NCI-H146 treated with DMSO at 0.1 percent for 48 hours (cell line): ENCODE measurements around the gene PACS2.
A peak's percentile ranks its signal among the peaks of the same experiment; 100 is the strongest.
"Not testable (repeated sequence)": the region's sequence is repeated elsewhere in the genome, so short reads cannot be mapped to it uniquely, and the experiment has no call there.

Experiments used
- DNase-seq: peaks from one replicate; lab custom pipeline; 2025; ENCODE audit not compliant: unreplicated experiment; lab: John Stamatoyannopoulos, UW

PACS2 gene

GRCh38 chr14:105314287-105315200 is at the start of gene PACS2:
Gene PACS2, plus strand, starts transcription at chr14:105314748. Its CDS starts 171 bp downstream, at chr14:105314919.
- peak; percentile 59 for DNase-seq

- no peak for DNase-seq
Measured at GRCh38 chr14:105267820-105268548, 46.6 kb upstream of the PACS2 start.

- DNase-seq: no peak
Measured at GRCh38 chr14:105268736-105269354, 45.7 kb upstream of the PACS2 start.

- DNase-seq: no peak
Measured at GRCh38 chr14:105269405-105269804, 45.1 kb upstream of the PACS2 start.

GRCh38 chr14:105271224-105271890 is 43.2 kb upstream of the PACS2 start:
- no peak for DNase-seq

GRCh38 chr14:105272623-105273022 is 41.9 kb upstream of the PACS2 start:
- no peak for DNase-seq

GRCh38 chr14:105273062-105273461 is 41.5 kb upstream of the PACS2 start:
- no peak for DNase-seq

- no peak for DNase-seq
Measured at GRCh38 chr14:105274637-105275036, 39.9 kb upstream of the PACS2 start.

- no peak for DNase-seq
Measured at GRCh38 chr14:105275267-105275946, 39.1 kb upstream of the PACS2 start.

- DNase-seq: not testable (repeated sequence)
Measured at GRCh38 chr14:105277448-105277847, 37.1 kb upstream of the PACS2 start.

GRCh38 chr14:105279642-105280361 is 34.7 kb upstream of the PACS2 start:
- no peak for DNase-seq

GRCh38 chr14:105280525-105280924 is 34.0 kb upstream of the PACS2 start:
- no peak for DNase-seq

- DNase-seq: no peak
Measured at GRCh38 chr14:105281371-105282097, 33.0 kb upstream of the PACS2 start.

GRCh38 chr14:105282098-105282725 is 32.3 kb upstream of the PACS2 start:
- no peak for DNase-seq

GRCh38 chr14:105283028-105283427 is 31.5 kb upstream of the PACS2 start:
- DNase-seq: no peak

GRCh38 chr14:105283899-105284298 is 30.6 kb upstream of the PACS2 start:
- no peak for DNase-seq

GRCh38 chr14:105285174-105285573 is 29.4 kb upstream of the PACS2 start:
- DNase-seq: no peak

GRCh38 chr14:105286759-105287144 is 27.8 kb upstream of the PACS2 start:
- no peak for DNase-seq
